22Rv1 (cell line): Measurements from ENCODE around the gene KLHL30.

ENCODE experiments used
- ZFX ChIP-seq: fragments of 450-650 bp; IDR thresholded peaks from 2 replicates; pipeline ENCODE4 v1.6.1; 2017; ENCODE audit warnings: antibody characterized with exemption, borderline replicate concordance
- TF ChIP-seq, protein P1 (sequence below): fragments of 450-650 bp; IDR thresholded peaks from 2 replicates; pipeline ENCODE4 v1.5.1; 2017; ENCODE audit warnings: mild to moderate bottlenecking

DNA sequence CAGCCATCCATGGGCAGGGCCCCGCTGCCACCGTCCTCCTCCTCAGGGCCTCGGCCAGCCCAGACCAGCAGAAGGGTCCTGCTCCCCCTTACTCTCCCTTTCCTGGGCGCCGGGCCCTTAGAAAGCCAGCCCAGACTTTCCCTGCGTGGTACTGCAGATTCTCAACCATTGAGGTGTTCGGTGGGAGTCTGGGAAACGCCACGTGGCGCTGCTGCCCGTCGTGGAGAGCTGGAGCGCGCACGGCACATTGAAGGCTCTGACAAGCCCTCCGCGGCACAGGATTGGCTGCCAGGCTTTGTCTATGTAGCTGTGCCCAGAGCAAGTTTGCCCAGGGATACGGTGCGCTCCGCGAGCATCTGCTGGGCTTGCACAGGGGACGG is 10.4 kb upstream of the KLHL30 start:
- TF ChIP-seq, protein P1, sequence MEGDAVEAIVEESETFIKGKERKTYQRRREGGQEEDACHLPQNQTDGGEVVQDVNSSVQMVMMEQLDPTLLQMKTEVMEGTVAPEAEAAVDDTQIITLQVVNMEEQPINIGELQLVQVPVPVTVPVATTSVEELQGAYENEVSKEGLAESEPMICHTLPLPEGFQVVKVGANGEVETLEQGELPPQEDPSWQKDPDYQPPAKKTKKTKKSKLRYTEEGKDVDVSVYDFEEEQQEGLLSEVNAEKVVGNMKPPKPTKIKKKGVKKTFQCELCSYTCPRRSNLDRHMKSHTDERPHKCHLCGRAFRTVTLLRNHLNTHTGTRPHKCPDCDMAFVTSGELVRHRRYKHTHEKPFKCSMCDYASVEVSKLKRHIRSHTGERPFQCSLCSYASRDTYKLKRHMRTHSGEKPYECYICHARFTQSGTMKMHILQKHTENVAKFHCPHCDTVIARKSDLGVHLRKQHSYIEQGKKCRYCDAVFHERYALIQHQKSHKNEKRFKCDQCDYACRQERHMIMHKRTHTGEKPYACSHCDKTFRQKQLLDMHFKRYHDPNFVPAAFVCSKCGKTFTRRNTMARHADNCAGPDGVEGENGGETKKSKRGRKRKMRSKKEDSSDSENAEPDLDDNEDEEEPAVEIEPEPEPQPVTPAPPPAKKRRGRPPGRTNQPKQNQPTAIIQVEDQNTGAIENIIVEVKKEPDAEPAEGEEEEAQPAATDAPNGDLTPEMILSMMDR, result no peak
- TF ChIP-seq ZFX, result no peak
